ENCODE measurements around the gene LPP. TPM values are rescaled to one million over a fixed set of nuclear protein-coding genes. Genes with fewer than 3 reads are reported as not detected.

LPP gene
- total and polyA plus RNA-seq, 2 of the 13 experiments (the other 11 are each of a cell fraction or from before 2014, with no cell fraction given) = 19.2 to 29.9 TPM

DNA sequence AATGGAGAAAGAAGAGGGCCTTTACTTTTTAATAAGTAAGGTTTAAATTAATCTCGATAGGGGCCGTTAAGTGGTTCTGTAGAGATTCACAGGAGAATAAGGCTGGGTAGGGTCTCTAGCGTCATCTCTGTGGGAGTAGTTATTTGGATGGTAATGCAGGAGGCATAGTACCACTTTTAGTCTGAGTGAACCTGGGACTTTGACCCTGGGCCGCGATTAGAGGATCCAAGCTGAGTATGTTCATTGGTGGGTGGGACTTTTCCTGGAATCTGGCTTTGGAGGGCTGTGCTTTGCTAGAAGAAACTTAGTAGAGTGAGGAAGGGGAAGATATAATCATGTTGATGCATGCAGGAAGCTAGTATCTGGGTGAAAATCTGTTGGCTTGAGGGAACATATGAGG is 4.0 kb downstream of the LPP start:
- ChIA-PET POLR2A (interaction anchor here (0.8 to 1.6 kb wide), 7 partner anchors 9 to 421 kb away, joined by 3 to 6 read pairs (median 4); no protein-coding TSS in a partner anchor), CTCF (ENCODE audit: low intra/inter-chr PET ratio, low total read pairs) (interaction anchor here (1.2 kb wide), 1 partner anchor 417 kb away, joined by 3 read pairs; no protein-coding TSS in a partner anchor)
- H3K27me3 ChIP-seq (ENCODE audit: control insufficient read depth in 1 of 2, insufficient read depth in 2 of 2, low read length in 2 of 2) = no peaks in the 10 kb centered on the region
- ATAC-seq = peak; percentile 41
- BruUV-seq (replicated peaks) = no TSS peak
- in situ Hi-C loops (cut with HindIII; ENCODE audit: extremely low pct_ligation_motif_present, low pct_unique_long_range_greater_than_20kb) = loop anchor here (5.0 kb wide), 1 partner anchor 416 kb away; no protein-coding TSS in a partner anchor
- H3K4me3 ChIP-seq (replicated peaks in 1 of 3; ENCODE audit: insufficient read depth in 1 of 3, low read depth in 2 of 3, low read length in 3 of 3) = peak overlapping the region in 1 of 3 experiments; percentile 33; a peak in 2 of 6 replicates
- peak overlapping the region; percentile 37 for H3K27ac ChIP-seq (ENCODE audit: extremely low read length, insufficient read depth, low read length)
- H3K79me2 ChIP-seq (ENCODE audit: insufficient read depth, low read length) = peaks cover 90% of the 10 kb centered on the region
- peak overlapping the region; percentile 69 for H3K4me2 ChIP-seq (ENCODE audit: low read depth, low read length)
- intact Hi-C loops (cut with micrococcal nuclease; ENCODE audit: unreplicated experiment) = loop anchor here (2.0 to 5.0 kb wide), 3 partner anchors 13 to 125 kb away; no protein-coding TSS in a partner anchor
- peaks cover 4% of the 10 kb centered on the region; the same call in 1 of the 2 replicates for H4K20me1 ChIP-seq (ENCODE audit: insufficient read depth, low read length)
- no peaks in the 10 kb centered on the region for H3K9me3 ChIP-seq (ENCODE audit: low read length)
- no peak overlapping the region for H2AFZ ChIP-seq (ENCODE audit: low read length)
- H3K9ac ChIP-seq (ENCODE audit: insufficient read depth, low read depth, low read length) = no peak overlapping the region
- WGBS (ENCODE audit: low lambda C conversion rate) = 2% methylated on average over 5 of the region's 5 CpGs
- peaks cover 0 to 3% of the 10 kb centered on the region in 2 experiments; a peak in 3 of 5 replicates for H3K36me3 ChIP-seq (replicated peaks in 1 of 2; ENCODE audit: control insufficient read depth in 1 of 2, insufficient read depth in 2 of 2, low read length in 2 of 2)
- FAIRE-seq = peak; percentile 95
- H3K4me1 ChIP-seq (ENCODE audit: insufficient read depth, low read length) = peaks cover 90% of the 10 kb centered on the region
- peak; percentile 78 for DNase-seq (ENCODE audit: low spot score)
- TF ChIP-seq FOXJ3 (CRISPR knock-in tag; IDR thresholded peaks at IDR 0.05; ENCODE audit: borderline replicate concordance) (no peak), ZNF33B (CRISPR knock-in tag; IDR thresholded peaks at IDR 0.05) (no peak), FOXA3 (CRISPR knock-in tag; IDR thresholded peaks at IDR 0.05) (peak; percentile 27; the same call in 1 of the 2 replicates), FOSL1 (CRISPR knock-in tag; IDR thresholded peaks at IDR 0.05; ENCODE audit: borderline replicate concordance) (no peak), ZNF232 (CRISPR knock-in tag; IDR thresholded peaks at IDR 0.05; ENCODE audit: borderline replicate concordance) (no peak), GATA4 (IDR thresholded peaks at IDR 0.05; ENCODE audit: borderline replicate concordance, low read depth) (no peak), ZSCAN21 (CRISPR knock-in tag; IDR thresholded peaks at IDR 0.05; ENCODE audit: borderline replicate concordance) (peak; percentile 57; the same call in 1 of the 2 replicates), SIX4 (CRISPR knock-in tag; IDR thresholded peaks at IDR 0.05) (no peak), SIN3A (IDR thresholded peaks at IDR 0.05; ENCODE audit: borderline replicate concordance, low read depth, low read length) (no peak), MED8 (CRISPR knock-in tag; IDR thresholded peaks at IDR 0.05; ENCODE audit: insufficient replicate concordance) (no peak), GLI4 (CRISPR knock-in tag; IDR thresholded peaks at IDR 0.05; ENCODE audit: borderline replicate concordance) (no peak), HIVEP1 (CRISPR knock-in tag; IDR thresholded peaks at IDR 0.05) (no peak), KLF16 (CRISPR knock-in tag; IDR thresholded peaks at IDR 0.05) (peak in 1 of 2 experiments; percentile 54; a peak in 1 of 4 replicates), TOE1 (CRISPR knock-in tag; IDR thresholded peaks at IDR 0.05) (no peak), SP5 (CRISPR knock-in tag; IDR thresholded peaks at IDR 0.05; ENCODE audit: borderline replicate concordance, low read depth) (peak; percentile 60; the same call in 1 of the 2 replicates), NFYC (CRISPR knock-in tag; IDR thresholded peaks at IDR 0.05) (no peak)
- TF ChIP-seq, protein P1, sequence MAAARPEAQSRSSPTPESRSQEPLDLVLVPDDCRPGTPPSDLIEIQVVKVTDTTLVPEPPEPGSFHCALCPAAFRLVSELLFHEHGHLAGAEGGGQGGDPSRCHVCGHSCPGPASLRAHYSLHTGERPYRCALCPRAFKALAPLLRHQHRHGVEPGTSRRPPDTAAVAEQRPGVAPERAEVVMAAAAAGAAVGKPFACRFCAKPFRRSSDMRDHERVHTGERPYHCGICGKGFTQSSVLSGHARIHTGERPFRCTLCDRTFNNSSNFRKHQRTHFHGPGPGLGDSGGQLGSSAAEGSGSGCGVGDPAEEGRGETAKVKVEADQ (CRISPR knock-in tag; IDR thresholded peaks at IDR 0.05; ENCODE audit: borderline replicate concordance) = no peak
- TF ChIP-seq, protein P2, sequence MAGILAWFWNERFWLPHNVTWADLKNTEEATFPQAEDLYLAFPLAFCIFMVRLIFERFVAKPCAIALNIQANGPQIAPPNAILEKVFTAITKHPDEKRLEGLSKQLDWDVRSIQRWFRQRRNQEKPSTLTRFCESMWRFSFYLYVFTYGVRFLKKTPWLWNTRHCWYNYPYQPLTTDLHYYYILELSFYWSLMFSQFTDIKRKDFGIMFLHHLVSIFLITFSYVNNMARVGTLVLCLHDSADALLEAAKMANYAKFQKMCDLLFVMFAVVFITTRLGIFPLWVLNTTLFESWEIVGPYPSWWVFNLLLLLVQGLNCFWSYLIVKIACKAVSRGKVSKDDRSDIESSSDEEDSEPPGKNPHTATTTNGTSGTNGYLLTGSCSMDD (CRISPR knock-in tag; IDR thresholded peaks at IDR 0.05) = no peak
- TF ChIP-seq, protein P3, sequence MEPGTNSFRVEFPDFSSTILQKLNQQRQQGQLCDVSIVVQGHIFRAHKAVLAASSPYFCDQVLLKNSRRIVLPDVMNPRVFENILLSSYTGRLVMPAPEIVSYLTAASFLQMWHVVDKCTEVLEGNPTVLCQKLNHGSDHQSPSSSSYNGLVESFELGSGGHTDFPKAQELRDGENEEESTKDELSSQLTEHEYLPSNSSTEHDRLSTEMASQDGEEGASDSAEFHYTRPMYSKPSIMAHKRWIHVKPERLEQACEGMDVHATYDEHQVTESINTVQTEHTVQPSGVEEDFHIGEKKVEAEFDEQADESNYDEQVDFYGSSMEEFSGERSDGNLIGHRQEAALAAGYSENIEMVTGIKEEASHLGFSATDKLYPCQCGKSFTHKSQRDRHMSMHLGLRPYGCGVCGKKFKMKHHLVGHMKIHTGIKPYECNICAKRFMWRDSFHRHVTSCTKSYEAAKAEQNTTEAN (CRISPR knock-in tag; conservative IDR thresholded peaks at IDR 0.05) = no peak
- TF ChIP-seq, protein P4, sequence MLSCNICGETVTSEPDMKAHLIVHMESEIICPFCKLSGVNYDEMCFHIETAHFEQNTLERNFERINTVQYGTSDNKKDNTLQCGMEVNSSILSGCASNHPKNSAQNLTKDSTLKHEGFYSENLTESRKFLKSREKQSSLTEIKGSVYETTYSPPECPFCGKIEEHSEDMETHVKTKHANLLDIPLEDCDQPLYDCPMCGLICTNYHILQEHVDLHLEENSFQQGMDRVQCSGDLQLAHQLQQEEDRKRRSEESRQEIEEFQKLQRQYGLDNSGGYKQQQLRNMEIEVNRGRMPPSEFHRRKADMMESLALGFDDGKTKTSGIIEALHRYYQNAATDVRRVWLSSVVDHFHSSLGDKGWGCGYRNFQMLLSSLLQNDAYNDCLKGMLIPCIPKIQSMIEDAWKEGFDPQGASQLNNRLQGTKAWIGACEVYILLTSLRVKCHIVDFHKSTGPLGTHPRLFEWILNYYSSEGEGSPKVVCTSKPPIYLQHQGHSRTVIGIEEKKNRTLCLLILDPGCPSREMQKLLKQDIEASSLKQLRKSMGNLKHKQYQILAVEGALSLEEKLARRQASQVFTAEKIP (CRISPR knock-in tag; IDR thresholded peaks at IDR 0.05; ENCODE audit: borderline replicate concordance) = no peak
